Neutrophil (primary cell): Measurements from ENCODE around the gene GOLIM4.

Experiments
- H3K27ac ChIP-seq: fragments of 200-600 bp; sonication (generic); 2 replicates; pipeline ENCODE4 v1.5.1; 2016; ENCODE audit warnings: mild to moderate bottlenecking, moderate library complexity
- H3K27me3 ChIP-seq: fragments of 200-600 bp; sonication (generic); 2 replicates; pipeline ENCODE4 v1.6.0; 2016; ENCODE audit warnings: mild to moderate bottlenecking
- H3K36me3 ChIP-seq: fragments of 200-600 bp; sonication (generic); 2 replicates; pipeline ENCODE4 v1.5.1; 2017
- H3K4me1 ChIP-seq, 2 experiments: fragments of 200-600 bp in 1 of 2; sonication (generic) in 1 of 2; 1 replicate in 1 of 2; 2 replicates in 1 of 2; pipeline versions ENCODE4 v1.5.1 to v1.6.1; 2013 to 2016; ENCODE audit warnings: low read depth in 1 of 2, low read length in 1 of 2, mild to moderate bottlenecking in 1 of 2, moderate library complexity in 1 of 2; ENCODE audit not compliant: control insufficient read depth in 1 of 2, insufficient read depth in 1 of 2
- H3K4me3 ChIP-seq, 2 experiments: fragments of 200-600 bp in 1 of 2; sonication (generic) in 1 of 2; 1 replicate in 1 of 2; 2 replicates in 1 of 2; pipeline ENCODE4 v1.5.1; 2013 to 2016; ENCODE audit warnings: low read depth in 1 of 2, low read length in 1 of 2, mild to moderate bottlenecking in 1 of 2, moderate library complexity in 1 of 2
- H3K9me3 ChIP-seq: fragments of 200-600 bp; sonication (generic); 2 replicates; pipeline ENCODE4 v1.5.1; 2016
- CTCF ChIP-seq: fragments of 200-600 bp; sonication (generic); IDR thresholded peaks from 2 replicates; pipeline ENCODE4 v1.5.1; 2016; ENCODE audit warnings: antibody characterized with exemption

GOLIM4 gene

GRCh38 chr3:168127466-168127865 lies 31.7 kb upstream of the GOLIM4 start:
- no peaks in the 10 kb centered on the region for H3K27me3 ChIP-seq
- H3K36me3 ChIP-seq, result no peaks in the 10 kb centered on the region
- TF ChIP-seq CTCF, result no peak
- H3K27ac ChIP-seq, result no peak overlapping the region
- H3K4me3 ChIP-seq, result no peak overlapping the region
- no peaks in the 10 kb centered on the region for H3K9me3 ChIP-seq
- H3K4me1 ChIP-seq, result no peaks in the 10 kb centered on the region

DNA sequence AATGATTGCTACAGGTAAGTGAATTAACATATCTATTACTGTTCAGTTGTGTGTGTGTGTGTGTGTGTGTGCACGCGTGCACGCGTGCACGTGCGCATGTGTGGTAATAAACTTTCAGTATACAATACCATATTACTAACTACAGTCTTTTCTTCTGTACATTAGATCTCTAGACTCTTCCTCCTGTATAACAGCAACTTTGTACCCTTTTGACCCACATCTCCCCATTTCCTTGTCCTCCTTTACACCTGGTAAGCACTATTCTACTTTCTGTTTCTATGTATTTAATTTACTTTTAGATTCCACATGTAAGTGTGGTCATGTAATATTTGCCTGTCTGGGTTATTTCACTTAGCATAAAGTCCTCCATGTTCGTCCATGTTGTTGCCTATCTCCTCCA lies 29.1 kb upstream of the GOLIM4 start:
- Histone ChIP-seq H3K4me1 (no peaks in the 10 kb centered on the region), H3K9me3 (no peaks in the 10 kb centered on the region), H3K36me3 (no peaks in the 10 kb centered on the region), H3K27ac (no peak overlapping the region), H3K27me3 (no peaks in the 10 kb centered on the region), H3K4me3 (no peak overlapping the region)
- TF ChIP-seq CTCF, result no peak

DNA sequence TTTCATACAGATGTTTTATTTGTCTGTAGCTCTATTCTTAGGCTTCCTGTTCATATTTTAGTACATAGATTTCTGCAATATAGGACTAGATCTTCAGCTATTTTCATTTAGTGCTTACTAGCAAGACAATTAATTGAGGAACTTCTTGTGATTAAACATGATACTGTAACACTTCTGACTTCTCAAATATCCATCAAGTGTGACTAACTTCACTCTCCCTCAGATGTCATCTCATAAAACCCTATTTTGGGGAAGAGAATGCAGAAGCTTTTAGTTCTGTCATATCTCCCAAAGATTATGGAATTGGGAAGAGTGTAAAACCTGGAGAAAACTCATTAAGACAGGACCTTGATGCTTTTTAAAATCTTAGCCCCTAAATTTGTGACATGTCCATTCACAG lies 28.6 kb upstream of the GOLIM4 start:
- Histone ChIP-seq H3K36me3 (no peaks in the 10 kb centered on the region), H3K9me3 (no peaks in the 10 kb centered on the region), H3K27ac (no peak overlapping the region), H3K4me1 (no peaks in the 10 kb centered on the region), H3K4me3 (no peak overlapping the region), H3K27me3 (no peaks in the 10 kb centered on the region)
- no peak for TF ChIP-seq CTCF

DNA sequence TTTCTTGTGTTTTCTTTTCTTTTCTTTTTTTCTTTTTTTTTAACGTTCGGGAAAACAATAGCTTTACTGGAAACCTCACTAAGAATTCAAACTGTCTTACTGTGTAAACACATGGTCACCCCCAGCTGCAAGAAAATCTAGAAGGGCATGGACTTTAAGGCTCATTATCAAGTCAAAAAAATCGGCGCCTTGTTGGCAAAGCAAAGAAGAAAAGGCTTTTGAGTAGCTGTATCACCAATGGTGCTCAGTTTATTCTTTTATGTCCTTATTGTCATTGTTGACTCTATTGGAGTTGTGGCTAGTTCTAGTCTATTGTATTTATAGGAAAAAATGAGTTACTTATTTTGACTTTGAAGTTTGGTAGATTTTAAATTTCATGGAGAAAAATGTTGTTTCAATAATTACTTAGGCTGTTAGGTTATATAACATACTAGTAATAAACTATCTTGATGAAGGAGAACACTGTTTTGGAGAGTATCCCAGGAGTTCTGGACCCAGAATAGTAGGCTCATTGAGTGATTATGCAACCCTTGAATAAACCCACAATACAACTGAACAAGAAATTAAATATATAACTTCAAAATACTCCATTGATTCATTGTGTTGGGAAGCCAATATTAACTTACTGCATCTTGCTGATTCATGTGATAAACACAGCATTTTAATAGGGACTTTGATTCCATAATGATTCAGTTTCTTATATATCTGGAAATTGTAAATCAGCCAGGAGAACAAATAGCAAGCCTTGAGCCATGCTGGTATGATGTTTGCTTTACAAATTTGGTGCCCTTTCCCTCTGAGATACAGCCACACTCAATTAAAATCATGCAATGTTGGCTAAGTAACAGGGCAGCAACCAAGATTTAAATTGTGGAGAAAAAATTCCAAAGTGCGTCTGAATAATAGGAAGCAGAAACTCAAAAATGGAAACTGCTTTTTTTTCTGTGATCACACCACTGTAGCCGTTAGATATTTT lies 27.8 kb upstream of the GOLIM4 start:
- Histone ChIP-seq H3K27me3 (no peaks in the 10 kb centered on the region), H3K4me3 (no peak overlapping the region), H3K4me1 (no peaks in the 10 kb centered on the region), H3K9me3 (no peaks in the 10 kb centered on the region), H3K36me3 (no peaks in the 10 kb centered on the region), H3K27ac (no peak overlapping the region)
- TF ChIP-seq CTCF, result no peak

DNA sequence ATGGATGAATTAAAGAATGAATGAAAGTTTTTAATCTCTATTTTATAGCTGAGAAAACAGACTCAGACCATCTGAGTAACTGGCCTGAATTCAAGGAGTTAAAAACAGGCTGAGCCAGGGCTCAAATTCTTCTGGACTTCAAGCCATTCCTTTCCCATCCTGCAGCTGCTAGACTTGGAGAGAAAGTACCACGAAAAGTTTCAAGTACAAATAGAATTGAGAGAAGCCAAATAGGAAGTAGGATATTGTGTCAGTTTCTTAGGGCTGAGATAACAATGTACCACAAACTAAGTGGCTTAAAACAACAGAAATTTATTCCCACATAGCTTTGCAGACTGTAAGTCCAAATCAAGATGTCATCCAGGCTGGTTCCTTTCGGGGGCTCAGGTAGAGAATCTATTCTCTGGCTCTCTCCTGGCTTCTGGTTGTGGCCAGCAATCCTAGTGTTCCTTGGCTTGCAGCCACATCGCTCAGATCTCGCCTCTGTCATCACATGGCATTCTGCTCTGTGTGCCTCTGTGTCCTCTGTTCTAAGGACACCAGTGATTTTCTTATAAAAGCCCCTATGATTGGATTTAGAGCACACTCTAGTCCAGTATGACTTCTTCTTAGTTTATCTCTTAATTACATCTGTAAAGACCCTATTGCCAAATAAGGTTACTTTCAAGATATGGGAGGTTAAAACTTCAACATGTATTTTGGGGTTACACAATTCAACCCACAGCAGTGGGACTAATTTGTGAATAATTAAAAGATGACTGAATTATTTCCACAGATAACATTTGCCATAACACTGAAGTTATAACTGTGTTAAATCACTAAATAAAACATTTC lies 25.7 kb upstream of the GOLIM4 start:
- TF ChIP-seq CTCF, result no peak
- Histone ChIP-seq H3K4me1 (no peaks in the 10 kb centered on the region), H3K4me3 (no peak overlapping the region), H3K36me3 (no peaks in the 10 kb centered on the region), H3K27me3 (no peaks in the 10 kb centered on the region), H3K9me3 (no peaks in the 10 kb centered on the region), H3K27ac (no peak overlapping the region)
